Fibroblast of lung (primary cell): ENCODE data around the gene UTF1. TPM values are rescaled to one million over a fixed set of nuclear protein-coding genes. Genes with fewer than 3 reads are reported as not detected.

Experiments
- DNase-seq, 2 donors: peaks; one replicate each; pipeline versions ENCODE4 v3.0.0 to v3.0.0-alpha.2; 2010; ENCODE audit warnings: low read depth in 2 of 2
- H2AFZ ChIP-seq: 2 replicates; pipeline ENCODE4 v1.5.1; 2012; ENCODE audit warnings: low read length, control low read depth, inconsistent platforms
- H3K27ac ChIP-seq: 2 replicates; pipeline ENCODE4 v1.5.1; 2011; ENCODE audit warnings: low read length, control low read depth; ENCODE audit not compliant: insufficient read depth
- H3K27me3 ChIP-seq: 2 replicates; pipeline ENCODE4 v1.5.1; 2011; ENCODE audit warnings: mild to moderate bottlenecking, low read length; ENCODE audit not compliant: control insufficient read depth, insufficient read depth
- H3K36me3 ChIP-seq: 2 replicates; pipeline ENCODE4 v1.5.1; 2011; ENCODE audit warnings: low read length; ENCODE audit not compliant: control insufficient read depth, insufficient read depth
- H3K4me1 ChIP-seq: 2 replicates; pipeline ENCODE4 v1.5.1; 2011; ENCODE audit warnings: low read length; ENCODE audit not compliant: control insufficient read depth, insufficient read depth; ENCODE audit errors: extremely low read depth
- H3K4me2 ChIP-seq: 2 replicates; pipeline ENCODE4 v1.5.1; 2011; ENCODE audit warnings: low read length, control low read depth; ENCODE audit not compliant: insufficient read depth; ENCODE audit errors: extremely low read depth
- H3K4me3 ChIP-seq, 4 experiments: fragments of 200-600 bp in 1 of 4; sonication (generic) in 1 of 4; replicated peaks in 1 of 4; 2 replicates each; pipeline ENCODE4 v1.5.1; 2011 to 2016; ENCODE audit warnings: low read length in 4 of 4, low read depth in 3 of 4, mild to moderate bottlenecking in 3 of 4, control low read depth in 2 of 4, inconsistent platforms in 1 of 4, mixed read lengths in 1 of 4; ENCODE audit not compliant: insufficient read depth in 1 of 4; ENCODE audit errors: control extremely low read depth in 1 of 4
- H3K79me2 ChIP-seq: 2 replicates; pipeline ENCODE4 v1.5.1; 2012; ENCODE audit warnings: mild to moderate bottlenecking, low read length, inconsistent platforms; ENCODE audit not compliant: control insufficient read depth, insufficient read depth
- H3K9ac ChIP-seq: 2 replicates; pipeline ENCODE4 v1.5.1; 2011; ENCODE audit warnings: mild to moderate bottlenecking, low read length, control low read depth; ENCODE audit not compliant: insufficient read depth
- H3K9me3 ChIP-seq: 2 replicates; pipeline ENCODE4 v1.5.1; 2012; ENCODE audit warnings: low read depth, low read length; ENCODE audit not compliant: control insufficient read depth, insufficient read depth
- H4K20me1 ChIP-seq: 2 replicates; pipeline ENCODE4 v1.5.1; 2011; ENCODE audit warnings: low read length; ENCODE audit not compliant: control insufficient read depth, insufficient read depth; ENCODE audit errors: extremely low read depth
- CTCF ChIP-seq, 2 donors: IDR thresholded peaks in 1 of 2; conservative IDR thresholded peaks in 1 of 2; 1 replicate in 1 of 2; 2 replicates in 1 of 2; pipeline ENCODE4 v1.5.1; 2011 to 2012; ENCODE audit warnings: low read length in 2 of 2, control low read depth in 1 of 2, inconsistent platforms in 1 of 2, low read depth in 1 of 2, mild to moderate bottlenecking in 1 of 2
- EZH2 ChIP-seq: IDR thresholded peaks from 2 replicates; pipeline ENCODE4 v1.5.1; 2012; ENCODE audit warnings: low read length, control low read depth, mild to moderate bottlenecking; ENCODE audit errors: missing control alignments
- polyA plus RNA-seq, 2 donors: library from polyadenylated mRNA; depleted of rRNA in 1 of 2; stranded (reverse) in 1 of 2; unstranded in 1 of 2; fragments of >200 nt; gene quantifications; 2 replicates each; pipeline ENCODE4 v1.2.1, GENCODE V29; 2011 to 2012; ENCODE audit warnings: missing spikeins in 1 of 2
- total RNA-seq: library from RNA; depleted of rRNA; stranded (reverse); fragments of >200 nt; gene quantifications from 2 replicates; pipeline ENCODE4 v1.2.1, GENCODE V29; 2014

Gene UTF1
- total and polyA plus RNA-seq, 2 donors (not counting 1 experiment from before 2014, with no cell fraction given) = not detected

DNA sequence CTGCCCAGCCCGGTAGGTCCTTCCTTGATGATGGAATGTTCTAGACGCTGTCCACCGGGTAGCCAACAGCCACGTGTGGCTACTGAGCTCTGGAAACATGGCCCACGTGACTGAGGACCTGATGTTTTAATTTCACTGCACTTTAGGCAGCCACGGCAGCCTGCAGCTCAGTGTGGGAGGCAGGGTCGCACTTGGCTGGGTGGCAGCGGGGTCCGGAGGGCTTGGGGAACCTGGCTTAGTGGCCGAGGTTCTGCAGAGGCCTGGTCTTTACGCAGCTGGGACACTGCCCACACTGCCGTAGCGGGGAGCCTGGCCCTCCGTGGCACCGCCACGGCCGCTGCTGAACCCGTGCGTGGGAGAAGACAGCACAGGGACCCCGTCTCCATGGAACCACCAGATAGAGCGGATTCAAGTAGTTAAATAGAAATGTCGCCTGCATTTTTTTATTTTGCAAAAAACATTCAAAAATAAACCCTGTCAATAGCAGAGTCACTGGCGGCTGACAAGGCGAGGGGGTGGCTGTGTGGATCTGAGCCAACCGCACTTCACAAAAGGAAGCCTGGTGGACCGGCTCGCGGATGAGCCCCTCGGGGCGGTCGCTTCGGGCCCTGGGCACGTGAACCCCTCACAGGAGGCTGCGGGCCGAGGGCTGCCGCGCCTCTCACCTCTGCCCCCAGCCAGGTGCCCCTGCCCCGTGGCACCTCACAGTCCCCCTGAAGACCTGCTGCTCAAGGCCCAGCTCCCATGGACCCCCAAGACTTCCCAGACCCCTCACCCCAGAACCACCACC, 25.6 kb upstream of the UTF1 start:
- Histone ChIP-seq H3K9me3 (peaks cover 2% of the 10 kb centered on the region), H3K27ac (no peak overlapping the region), H3K4me2 (no peak overlapping the region), H3K4me3 (no peak overlapping the region), H3K36me3 (no peaks in the 10 kb centered on the region), H4K20me1 (no peaks in the 10 kb centered on the region), H3K4me1 (no peaks in the 10 kb centered on the region), H3K27me3 (no peaks in the 10 kb centered on the region), H3K79me2 (no peaks in the 10 kb centered on the region), H3K9ac (no peak overlapping the region), H2AFZ (no peak overlapping the region)
- TF ChIP-seq CTCF (conservative IDR thresholded peaks at IDR 0.05 in 1 of 2, IDR thresholded peaks at IDR 0.05 in 1 of 2; ENCODE audit: low read depth in 1 of 2, low read length in 2 of 2) (no peak), EZH2 (no peak)
- no peak for DNase-seq

DNA sequence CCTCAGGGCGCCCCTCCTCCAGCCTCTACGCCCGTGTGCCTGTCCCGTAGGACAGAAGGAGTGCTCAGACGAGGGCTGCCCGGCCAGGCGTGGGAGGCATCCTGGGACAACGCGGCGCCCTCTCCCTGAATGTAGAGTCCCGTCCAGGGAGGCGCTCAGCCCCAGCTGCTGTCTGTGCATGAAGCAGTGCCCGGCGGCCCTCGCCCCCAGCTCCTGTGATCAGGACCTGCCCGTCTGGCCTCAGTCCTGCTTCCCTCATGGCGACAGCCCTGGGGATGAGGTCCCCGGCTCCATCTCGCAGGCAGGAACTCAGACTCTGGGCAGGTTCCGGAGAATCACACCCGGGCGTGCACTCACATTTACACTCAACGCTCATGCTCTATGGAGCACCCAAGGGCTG, 24.9 kb upstream of the UTF1 start:
- TF ChIP-seq EZH2 (no peak), CTCF (conservative IDR thresholded peaks at IDR 0.05 in 1 of 2, IDR thresholded peaks at IDR 0.05 in 1 of 2; ENCODE audit: low read depth in 1 of 2, low read length in 2 of 2) (no peak)
- Histone ChIP-seq H2AFZ (no peak overlapping the region), H3K4me2 (no peak overlapping the region), H3K4me1 (no peaks in the 10 kb centered on the region), H3K27me3 (no peaks in the 10 kb centered on the region), H3K9ac (no peak overlapping the region), H4K20me1 (no peaks in the 10 kb centered on the region), H3K27ac (no peak overlapping the region), H3K36me3 (no peaks in the 10 kb centered on the region), H3K4me3 (no peak overlapping the region), H3K79me2 (no peaks in the 10 kb centered on the region), H3K9me3 (peaks cover 2% of the 10 kb centered on the region)
- no peak for DNase-seq

DNA sequence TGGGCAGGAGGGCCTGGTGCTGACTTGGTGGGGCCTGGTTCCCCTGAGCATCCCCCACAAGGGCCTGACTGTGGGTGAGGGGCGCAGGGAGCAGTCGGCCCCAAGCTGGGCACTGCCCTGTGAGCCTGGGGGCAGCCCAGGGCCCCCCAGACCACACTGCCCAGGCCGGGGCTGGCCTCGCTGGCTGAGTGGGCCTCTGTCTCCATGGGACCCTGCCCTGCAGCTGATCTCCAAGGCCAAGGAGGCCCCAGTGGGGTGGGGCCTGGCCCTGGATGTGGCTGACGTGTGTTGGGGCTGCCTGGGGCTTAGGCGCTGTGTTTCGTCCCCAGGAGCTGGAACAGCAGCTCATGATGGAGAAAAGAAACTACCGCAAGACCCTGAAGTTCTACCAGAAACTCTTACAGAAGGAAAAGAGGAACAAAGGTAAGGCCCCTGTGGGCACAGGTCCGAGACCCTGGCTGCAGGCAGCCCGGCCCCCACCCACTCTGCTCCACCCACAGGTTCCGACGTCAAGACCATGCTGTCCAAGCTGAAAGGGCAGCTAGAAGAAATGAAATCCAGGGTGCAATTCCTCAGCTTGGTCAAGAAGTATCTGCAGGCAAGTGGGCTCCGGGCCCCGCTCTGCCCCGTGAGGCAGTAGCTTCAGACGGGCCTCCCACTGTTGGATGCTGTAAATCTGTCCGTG, 23.5 kb upstream of the UTF1 start:
- no peak for DNase-seq
- Histone ChIP-seq H3K36me3 (no peaks in the 10 kb centered on the region), H3K4me3 (no peak overlapping the region), H3K79me2 (no peaks in the 10 kb centered on the region), H3K27ac (no peak overlapping the region), H4K20me1 (no peaks in the 10 kb centered on the region), H3K9ac (no peak overlapping the region), H2AFZ (no peak overlapping the region), H3K4me1 (no peaks in the 10 kb centered on the region), H3K27me3 (no peaks in the 10 kb centered on the region), H3K9me3 (peaks cover 2% of the 10 kb centered on the region), H3K4me2 (no peak overlapping the region)
- no peak for TF ChIP-seq CTCF (conservative IDR thresholded peaks at IDR 0.05 in 1 of 2, IDR thresholded peaks at IDR 0.05 in 1 of 2; ENCODE audit: low read depth in 1 of 2, low read length in 2 of 2)
- TF ChIP-seq EZH2 = no peak
